Loucy (cell line): ENCODE measurements around the gene KCMF1.

ENCODE experiments used
- H2AFZ ChIP-seq: fragments of 200-600 bp; sonication (generic); 2 replicates; pipeline ENCODE4 v1.6.0; 2016; ENCODE audit warnings: antibody characterized with exemption, mild to moderate bottlenecking, low read length, moderate library complexity
- H3F3A ChIP-seq: fragments of 200-600 bp; 2 replicates; pipeline ENCODE4 v1.6.0; 2016; ENCODE audit warnings: antibody characterized with exemption, low read depth, mild to moderate bottlenecking
- H3K27me3 ChIP-seq: fragments of 200-600 bp; sonication (generic); 2 replicates; pipeline ENCODE4 v1.6.1; 2014; ENCODE audit warnings: low read length, mild to moderate bottlenecking; ENCODE audit not compliant: insufficient read depth, poor library complexity, severe bottlenecking
- H3K36me3 ChIP-seq: fragments of 200-600 bp; sonication (generic); 2 replicates; pipeline ENCODE4 v1.6.1; 2016; ENCODE audit warnings: low read length; ENCODE audit not compliant: insufficient read depth
- H3K4me1 ChIP-seq: fragments of 200-600 bp; sonication (generic); 2 replicates; pipeline ENCODE4 v1.5.1; 2014; ENCODE audit warnings: low read length, mild to moderate bottlenecking; ENCODE audit not compliant: insufficient read depth, poor library complexity, severe bottlenecking
- H3K4me2 ChIP-seq: fragments of 200-600 bp; sonication (generic); 2 replicates; pipeline ENCODE4 v1.6.0; 2014; ENCODE audit warnings: antibody characterized with exemption, low read length, low read depth, mild to moderate bottlenecking; ENCODE audit not compliant: poor library complexity, severe bottlenecking
- H3K4me3 ChIP-seq: fragments of 200-600 bp; sonication (generic); 2 replicates; pipeline ENCODE4 v1.5.1; 2014; ENCODE audit warnings: low read length, mild to moderate bottlenecking, mixed read lengths; ENCODE audit not compliant: poor library complexity, severe bottlenecking
- H3K79me2 ChIP-seq: fragments of 200-600 bp; sonication (generic); 2 replicates; pipeline ENCODE4 v1.6.1; 2014; ENCODE audit warnings: low read length; ENCODE audit not compliant: insufficient read depth
- H3K9ac ChIP-seq: fragments of 200-600 bp; sonication (generic); 2 replicates; pipeline ENCODE4 v1.6.0; 2014; ENCODE audit warnings: mild to moderate bottlenecking, low read depth, low read length, moderate library complexity; ENCODE audit not compliant: poor library complexity, severe bottlenecking
- H3K9me2 ChIP-seq: fragments of 200-600 bp; sonication (generic); replicated peaks from 2 replicates; pipeline ENCODE4 v1.6.1; 2016; ENCODE audit warnings: low read depth, low read length, mixed read lengths
- H3K9me3 ChIP-seq: fragments of 200-600 bp; sonication (generic); 2 replicates; pipeline ENCODE4 v1.6.1; 2014; ENCODE audit warnings: mild to moderate bottlenecking, antibody characterized with exemption, low read length, low read depth; ENCODE audit not compliant: insufficient read depth
- H4K20me1 ChIP-seq: fragments of 200-600 bp; sonication (generic); 2 replicates; pipeline ENCODE4 v1.6.0; 2014; ENCODE audit warnings: antibody characterized with exemption, low read length, mild to moderate bottlenecking; ENCODE audit not compliant: insufficient read depth, poor library complexity, severe bottlenecking
- EZH2phosphoT487 ChIP-seq: fragments of 200-600 bp; IDR thresholded peaks from 2 replicates; pipeline ENCODE4 v1.6.1; 2018; ENCODE audit warnings: antibody characterized with exemption, mild to moderate bottlenecking, moderate library complexity, borderline replicate concordance
- TF ChIP-seq, protein P1 (sequence below): fragments of 200-600 bp; sonication (generic); conservative IDR thresholded peaks from 2 replicates; pipeline ENCODE4 v1.5.1; 2014; ENCODE audit warnings: mild to moderate bottlenecking, antibody characterized with exemption, low read length

Gene KCMF1

DNA sequence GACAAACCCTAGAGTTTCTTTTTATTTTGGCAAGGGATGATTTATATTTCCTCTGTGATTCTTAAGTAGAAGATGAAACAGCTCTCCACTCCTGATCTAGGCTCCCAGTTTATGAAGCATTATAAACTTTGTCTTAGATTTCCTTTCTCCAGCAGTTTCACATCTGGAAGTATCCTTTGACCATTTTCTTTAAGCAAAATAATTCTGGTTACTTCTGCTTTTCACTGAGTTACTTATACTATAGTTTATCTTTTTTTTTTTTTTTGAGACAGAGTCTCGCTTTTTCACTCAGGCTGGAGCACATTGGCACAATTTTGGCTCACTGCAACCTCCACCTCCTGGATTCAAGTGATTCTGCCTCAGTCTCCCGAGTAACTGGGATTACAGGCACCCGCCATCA lies 45.5 kb downstream of the KCMF1 start:
- no peaks in the 10 kb centered on the region for H3K36me3 ChIP-seq
- no peak overlapping the region for H3K4me2 ChIP-seq
- no peaks in the 10 kb centered on the region for H3K9me3 ChIP-seq
- peaks cover 69% of the 10 kb centered on the region for H4K20me1 ChIP-seq
- no peak overlapping the region for H2AFZ ChIP-seq
- H3K4me1 ChIP-seq: no peaks in the 10 kb centered on the region
- H3K79me2 ChIP-seq: peaks cover 90% of the 10 kb centered on the region
- no peaks in the 10 kb centered on the region for H3K9me2 ChIP-seq
- TF ChIP-seq, protein P1, sequence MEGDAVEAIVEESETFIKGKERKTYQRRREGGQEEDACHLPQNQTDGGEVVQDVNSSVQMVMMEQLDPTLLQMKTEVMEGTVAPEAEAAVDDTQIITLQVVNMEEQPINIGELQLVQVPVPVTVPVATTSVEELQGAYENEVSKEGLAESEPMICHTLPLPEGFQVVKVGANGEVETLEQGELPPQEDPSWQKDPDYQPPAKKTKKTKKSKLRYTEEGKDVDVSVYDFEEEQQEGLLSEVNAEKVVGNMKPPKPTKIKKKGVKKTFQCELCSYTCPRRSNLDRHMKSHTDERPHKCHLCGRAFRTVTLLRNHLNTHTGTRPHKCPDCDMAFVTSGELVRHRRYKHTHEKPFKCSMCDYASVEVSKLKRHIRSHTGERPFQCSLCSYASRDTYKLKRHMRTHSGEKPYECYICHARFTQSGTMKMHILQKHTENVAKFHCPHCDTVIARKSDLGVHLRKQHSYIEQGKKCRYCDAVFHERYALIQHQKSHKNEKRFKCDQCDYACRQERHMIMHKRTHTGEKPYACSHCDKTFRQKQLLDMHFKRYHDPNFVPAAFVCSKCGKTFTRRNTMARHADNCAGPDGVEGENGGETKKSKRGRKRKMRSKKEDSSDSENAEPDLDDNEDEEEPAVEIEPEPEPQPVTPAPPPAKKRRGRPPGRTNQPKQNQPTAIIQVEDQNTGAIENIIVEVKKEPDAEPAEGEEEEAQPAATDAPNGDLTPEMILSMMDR: no peak
- no peak for TF ChIP-seq EZH2phosphoT487
- no peak overlapping the region for H3K4me3 ChIP-seq
- no peaks in the 10 kb centered on the region for H3K27me3 ChIP-seq
- no peaks in the 10 kb centered on the region for H3F3A ChIP-seq
- no peak overlapping the region for H3K9ac ChIP-seq

DNA sequence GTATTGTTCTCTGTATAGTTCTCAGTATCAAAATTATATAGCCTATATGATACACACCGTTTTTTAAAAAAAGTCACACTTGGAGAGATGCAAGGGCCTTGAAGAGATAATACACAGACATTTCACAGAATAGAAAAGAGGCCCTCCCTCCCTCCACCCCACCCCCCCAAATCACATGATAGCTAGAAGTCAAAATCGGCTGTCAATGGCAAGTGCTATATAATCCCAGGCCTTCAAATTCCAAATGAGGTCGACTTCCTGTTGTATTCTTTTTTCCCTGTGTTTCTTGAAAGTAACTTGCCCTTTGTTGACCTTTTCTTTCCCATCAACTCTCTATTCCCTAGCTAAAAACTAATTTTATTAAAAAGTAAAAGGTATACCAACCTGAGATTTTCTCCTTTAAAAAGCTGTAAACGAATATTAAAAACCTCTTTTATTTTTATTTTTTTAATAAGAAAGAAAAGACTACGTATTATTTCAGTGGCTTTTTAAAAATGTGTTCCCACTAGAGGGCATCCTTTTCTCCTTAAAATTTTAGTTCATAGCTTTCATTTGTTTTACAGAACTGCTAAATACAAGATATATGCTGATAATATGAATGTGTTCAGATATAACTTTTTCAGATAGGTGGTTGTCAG lies 46.6 kb downstream of the KCMF1 start:
- no peak overlapping the region for H3K4me2 ChIP-seq
- H3K9me2 ChIP-seq: no peaks in the 10 kb centered on the region
- H3K27me3 ChIP-seq: no peaks in the 10 kb centered on the region
- H3F3A ChIP-seq: no peaks in the 10 kb centered on the region
- H3K79me2 ChIP-seq: peaks cover 90% of the 10 kb centered on the region
- H2AFZ ChIP-seq: no peak overlapping the region
- no peak for TF ChIP-seq EZH2phosphoT487
- TF ChIP-seq, protein P1: peak; percentile 61
- no peak overlapping the region for H3K4me3 ChIP-seq
- no peaks in the 10 kb centered on the region for H3K9me3 ChIP-seq
- H3K4me1 ChIP-seq: no peaks in the 10 kb centered on the region
- no peak overlapping the region for H3K9ac ChIP-seq
- peaks cover 3% of the 10 kb centered on the region; the same call in 1 of the 2 replicates for H3K36me3 ChIP-seq
- peaks cover 61% of the 10 kb centered on the region for H4K20me1 ChIP-seq

DNA sequence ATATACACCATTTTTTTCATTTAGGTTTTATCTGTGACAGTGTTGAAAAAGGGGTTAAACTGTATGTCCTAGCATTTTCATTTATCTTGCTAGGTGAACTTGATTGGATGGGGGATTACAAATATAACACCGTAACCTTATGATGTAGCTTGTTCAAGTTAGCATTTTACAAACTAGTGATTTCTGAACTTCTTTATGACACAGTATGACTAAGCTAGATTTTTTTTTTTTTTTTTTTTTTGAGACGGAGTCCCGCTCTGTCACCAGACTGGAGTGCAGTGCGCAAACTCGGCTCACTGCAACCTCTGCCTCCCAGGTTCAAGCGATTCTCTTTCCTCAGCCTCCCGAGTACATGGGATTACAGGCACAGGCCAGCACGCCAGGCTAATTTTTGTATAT lies 47.1 kb downstream of the KCMF1 start:
- Histone ChIP-seq H3K36me3 (peaks cover 3% of the 10 kb centered on the region; the same call in 1 of the 2 replicates), H3K9me2 (no peaks in the 10 kb centered on the region), H3K4me3 (no peak overlapping the region), H4K20me1 (peaks cover 58% of the 10 kb centered on the region), H3K27me3 (no peaks in the 10 kb centered on the region), H3F3A (no peaks in the 10 kb centered on the region), H3K9ac (no peak overlapping the region), H3K79me2 (peaks cover 90% of the 10 kb centered on the region), H3K4me2 (no peak overlapping the region), H3K4me1 (no peaks in the 10 kb centered on the region), H3K9me3 (no peaks in the 10 kb centered on the region), H2AFZ (no peak overlapping the region)
- TF ChIP-seq, protein P1: no peak
- TF ChIP-seq EZH2phosphoT487: no peak
